Measurements from ENCODE around the gene F7.

F7 gene

GRCh38 chr13:113151745-113152690 is 46.4 kb downstream of the F7 start:
- H3K9me3 ChIP-seq (ENCODE audit: control insufficient read depth, insufficient read depth, low read length) = no peaks in the 10 kb centered on the region
- no peak overlapping the region for H3K4me3 ChIP-seq (ENCODE audit: low read depth, low read length)
- H3K36me3 ChIP-seq (ENCODE audit: control insufficient read depth, insufficient read depth, low read length) = no peaks in the 10 kb centered on the region
- no peak overlapping the region for H3K9ac ChIP-seq (ENCODE audit: low read depth, low read length)
- peaks cover 10% of the 10 kb centered on the region for H3K27me3 ChIP-seq (ENCODE audit: control insufficient read depth, insufficient read depth, low read length)
- peaks cover 4% of the 10 kb centered on the region for H3K4me1 ChIP-seq (ENCODE audit: control insufficient read depth, insufficient read depth, low read length)

- Histone ChIP-seq H3K36me3 (ENCODE audit: control insufficient read depth, insufficient read depth, low read length) (no peaks in the 10 kb centered on the region), H3K9me3 (ENCODE audit: control insufficient read depth, insufficient read depth, low read length) (no peaks in the 10 kb centered on the region), H3K27me3 (ENCODE audit: control insufficient read depth, insufficient read depth, low read length) (peaks cover 10% of the 10 kb centered on the region), H3K4me3 (ENCODE audit: low read depth, low read length) (peak overlapping the region; percentile 53), H3K4me1 (ENCODE audit: control insufficient read depth, insufficient read depth, low read length) (peaks cover 4% of the 10 kb centered on the region), H3K9ac (ENCODE audit: low read depth, low read length) (peak overlapping the region; percentile 65)
Observed at GRCh38 chr13:113152691-113152983, 47.0 kb downstream of the F7 start.

- peak overlapping the region; percentile 65 for H3K9ac ChIP-seq (ENCODE audit: low read depth, low read length)
- peaks cover 5% of the 10 kb centered on the region for H3K4me1 ChIP-seq (ENCODE audit: control insufficient read depth, insufficient read depth, low read length)
- no peaks in the 10 kb centered on the region for H3K9me3 ChIP-seq (ENCODE audit: control insufficient read depth, insufficient read depth, low read length)
- no peaks in the 10 kb centered on the region for H3K36me3 ChIP-seq (ENCODE audit: control insufficient read depth, insufficient read depth, low read length)
- peak overlapping the region; percentile 53 for H3K4me3 ChIP-seq (ENCODE audit: low read depth, low read length)
- H3K27me3 ChIP-seq (ENCODE audit: control insufficient read depth, insufficient read depth, low read length) = peaks cover 10% of the 10 kb centered on the region
Observed at GRCh38 chr13:113152984-113153809, 47.6 kb downstream of the F7 start.

DNA sequence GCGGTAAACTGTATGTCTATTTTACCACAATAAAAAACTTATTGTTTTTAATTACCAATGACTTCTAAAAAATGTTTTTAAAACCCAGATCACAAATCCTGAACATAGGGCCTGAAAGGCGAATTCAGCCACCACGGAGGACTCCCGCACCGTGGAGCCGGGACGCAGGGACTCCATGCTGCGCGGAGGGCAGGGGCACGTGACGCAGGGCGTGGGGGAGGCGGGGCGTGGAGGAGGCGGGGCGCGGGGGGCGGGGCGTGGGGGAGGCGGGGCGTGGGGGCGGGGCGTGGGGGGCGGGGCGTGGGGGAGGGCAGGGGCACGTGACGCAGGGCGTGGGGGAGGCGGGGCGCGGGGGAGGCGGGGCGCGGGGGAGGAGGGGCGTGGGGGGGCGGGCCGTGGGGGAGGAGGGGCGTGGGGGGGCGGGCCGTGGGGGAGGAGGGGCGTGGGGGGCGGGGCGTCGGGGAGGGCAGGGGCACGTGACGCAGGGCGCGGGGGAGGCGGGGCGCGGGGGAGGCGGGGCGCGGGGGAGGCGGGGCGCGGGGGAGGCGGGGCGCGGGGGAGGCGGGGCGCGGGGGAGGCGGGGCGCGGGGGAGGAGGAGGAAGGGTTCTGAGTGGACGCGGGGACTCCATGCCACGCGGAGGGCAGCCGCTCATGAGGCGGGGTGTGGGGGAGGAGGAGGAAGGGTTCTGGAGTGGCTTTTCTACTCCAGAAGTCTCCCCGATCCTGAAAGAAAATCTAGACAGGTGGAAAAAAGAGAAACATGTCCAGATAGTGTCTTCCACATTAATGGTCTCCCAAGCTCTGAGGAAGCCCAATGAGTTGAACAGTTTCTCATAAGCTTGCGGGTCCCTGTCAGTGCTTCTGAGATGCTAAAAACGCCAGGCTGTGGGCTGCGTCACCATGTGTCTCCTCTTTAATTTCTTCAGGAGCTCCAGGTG is 48.5 kb downstream of the F7 start:
- Histone ChIP-seq H3K27me3 (ENCODE audit: control insufficient read depth, insufficient read depth, low read length) (peaks cover 10% of the 10 kb centered on the region), H3K9ac (ENCODE audit: low read depth, low read length) (no peak overlapping the region), H3K36me3 (ENCODE audit: control insufficient read depth, insufficient read depth, low read length) (no peaks in the 10 kb centered on the region), H3K4me1 (ENCODE audit: control insufficient read depth, insufficient read depth, low read length) (peaks cover 9% of the 10 kb centered on the region), H3K4me3 (ENCODE audit: low read depth, low read length) (peak overlapping the region; percentile 53), H3K9me3 (ENCODE audit: control insufficient read depth, insufficient read depth, low read length) (no peaks in the 10 kb centered on the region)

DNA sequence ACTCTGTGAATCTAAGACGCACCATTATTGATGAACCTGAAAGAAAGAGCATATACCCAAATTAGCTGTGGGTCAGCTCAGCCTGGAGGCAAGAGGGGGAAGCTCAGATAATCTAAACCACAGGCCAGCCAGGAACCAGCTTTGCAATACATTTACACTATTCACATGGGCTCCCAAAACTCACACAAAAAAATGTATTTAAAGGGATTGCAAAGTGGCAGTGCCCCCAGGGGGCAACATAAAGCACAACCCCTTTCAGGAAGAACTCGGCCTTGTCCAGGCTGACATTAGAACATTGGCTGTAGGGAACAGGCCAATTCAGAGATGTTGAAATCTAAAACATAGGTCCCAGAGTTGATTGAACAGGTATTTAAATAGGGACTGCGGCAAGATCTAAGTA is 49.6 kb downstream of the F7 start:
- no peaks in the 10 kb centered on the region for H3K36me3 ChIP-seq (ENCODE audit: control insufficient read depth, insufficient read depth, low read length)
- H3K27me3 ChIP-seq (ENCODE audit: control insufficient read depth, insufficient read depth, low read length) = peaks cover 10% of the 10 kb centered on the region
- no peaks in the 10 kb centered on the region for H3K9me3 ChIP-seq (ENCODE audit: control insufficient read depth, insufficient read depth, low read length)
- no peak overlapping the region for H3K9ac ChIP-seq (ENCODE audit: low read depth, low read length)
- peaks cover 9% of the 10 kb centered on the region for H3K4me1 ChIP-seq (ENCODE audit: control insufficient read depth, insufficient read depth, low read length)
- no peak overlapping the region for H3K4me3 ChIP-seq (ENCODE audit: low read depth, low read length)

- no peak overlapping the region for H3K4me3 ChIP-seq (ENCODE audit: low read depth, low read length)
- H3K36me3 ChIP-seq (ENCODE audit: control insufficient read depth, insufficient read depth, low read length) = no peaks in the 10 kb centered on the region
- no peaks in the 10 kb centered on the region for H3K9me3 ChIP-seq (ENCODE audit: control insufficient read depth, insufficient read depth, low read length)
- H3K9ac ChIP-seq (ENCODE audit: low read depth, low read length) = no peak overlapping the region
- H3K4me1 ChIP-seq (ENCODE audit: control insufficient read depth, insufficient read depth, low read length) = peaks cover 9% of the 10 kb centered on the region
- H3K27me3 ChIP-seq (ENCODE audit: control insufficient read depth, insufficient read depth, low read length) = peaks cover 10% of the 10 kb centered on the region
Observed at GRCh38 chr13:113155982-113156655, 50.5 kb downstream of the F7 start.

GRCh38 chr13:113157206-113157928 is 51.8 kb downstream of the F7 start:
- Histone ChIP-seq H3K4me1 (ENCODE audit: control insufficient read depth, insufficient read depth, low read length) (peaks cover 9% of the 10 kb centered on the region), H3K9me3 (ENCODE audit: control insufficient read depth, insufficient read depth, low read length) (no peaks in the 10 kb centered on the region), H3K9ac (ENCODE audit: low read depth, low read length) (no peak overlapping the region), H3K4me3 (ENCODE audit: low read depth, low read length) (no peak overlapping the region), H3K36me3 (ENCODE audit: control insufficient read depth, insufficient read depth, low read length) (no peaks in the 10 kb centered on the region), H3K27me3 (ENCODE audit: control insufficient read depth, insufficient read depth, low read length) (peaks cover 4% of the 10 kb centered on the region)

DNA sequence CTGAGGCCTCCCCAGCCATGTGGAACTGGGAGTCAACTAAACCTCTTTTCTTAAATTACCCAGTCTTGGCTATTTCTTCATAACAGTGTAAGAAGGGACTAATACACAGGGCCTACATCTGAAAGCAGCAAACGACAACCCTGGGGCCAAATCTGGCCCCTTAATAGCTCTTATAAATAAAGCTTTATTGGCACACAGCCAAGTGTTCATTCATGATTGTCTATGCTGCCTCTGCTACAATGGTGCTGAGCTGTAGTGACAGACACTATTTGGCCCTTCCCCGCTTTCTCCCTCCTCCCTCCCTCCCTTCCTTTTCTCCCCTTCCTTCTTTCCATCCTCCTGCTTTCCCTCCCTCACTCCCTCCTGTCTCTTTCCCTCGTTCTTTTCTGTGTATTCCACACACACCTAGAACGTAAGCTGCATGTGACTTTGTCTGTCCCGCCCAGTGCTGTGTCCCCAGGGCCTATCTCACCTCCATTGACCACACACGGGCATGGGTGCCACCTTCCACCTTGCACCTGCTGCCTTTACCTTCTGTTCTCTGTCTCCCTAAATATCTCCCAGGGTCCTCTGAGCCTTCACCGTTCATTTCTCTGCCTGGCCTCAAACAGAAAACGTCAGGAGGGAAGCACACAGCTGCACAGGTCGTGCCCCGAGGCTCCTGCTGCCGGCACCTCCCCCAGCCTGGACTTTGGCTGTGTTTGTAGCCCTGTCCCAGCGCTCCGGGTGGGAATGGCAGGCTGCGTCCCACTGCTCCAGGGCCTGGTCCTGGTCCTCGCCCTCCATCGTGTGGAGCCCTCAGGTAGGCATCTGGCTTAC is 52.5 kb downstream of the F7 start, which contains the start of gene PROZ:
PROZ (plus strand) TSS at position 720 of the 819 bp plus-strand sequence; CDS start at position 733, 13 bp downstream.
- no peaks in the 10 kb centered on the region for H3K36me3 ChIP-seq (ENCODE audit: control insufficient read depth, insufficient read depth, low read length)
- peak within 1 kb of the TSS; percentile 37 for H3K9ac ChIP-seq (ENCODE audit: low read depth, low read length)
- peaks cover 9% of the 10 kb centered on the region for H3K4me1 ChIP-seq (ENCODE audit: control insufficient read depth, insufficient read depth, low read length)

DNA sequence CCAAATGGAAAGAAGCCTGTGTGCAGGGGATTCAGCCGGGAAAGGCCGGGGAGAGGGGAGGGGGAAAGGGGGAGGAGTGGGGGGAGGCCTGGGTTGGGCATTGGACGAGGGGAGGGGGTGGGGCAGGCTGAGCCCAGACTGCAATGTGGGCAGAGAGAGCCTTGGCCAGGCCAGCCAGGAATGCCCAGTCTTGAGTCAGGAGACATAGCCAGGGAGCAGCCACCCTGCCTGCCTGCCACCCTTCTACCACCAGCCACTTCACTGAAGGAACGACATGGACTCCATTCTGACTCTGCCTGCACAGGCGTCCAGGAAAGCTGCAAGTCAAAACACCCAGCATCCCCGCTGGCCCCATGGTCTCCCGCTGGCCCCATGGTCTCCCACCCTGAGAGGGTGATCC is 53.4 kb downstream of the F7 start:
- Histone ChIP-seq H3K27me3 (ENCODE audit: control insufficient read depth, insufficient read depth, low read length) (no peaks in the 10 kb centered on the region), H3K9me3 (ENCODE audit: control insufficient read depth, insufficient read depth, low read length) (no peaks in the 10 kb centered on the region), H3K4me1 (ENCODE audit: control insufficient read depth, insufficient read depth, low read length) (peaks cover 9% of the 10 kb centered on the region), H3K4me3 (ENCODE audit: low read depth, low read length) (no peak overlapping the region), H3K36me3 (ENCODE audit: control insufficient read depth, insufficient read depth, low read length) (no peaks in the 10 kb centered on the region), H3K9ac (ENCODE audit: low read depth, low read length) (no peak overlapping the region)

More for the DNA sequence above, 52.5 kb downstream of the F7 start, which contains the start of gene PROZ:
- Histone ChIP-seq H3K4me3 (ENCODE audit: low read depth, low read length) (no peak within 1 kb of the TSS), H3K9me3 (ENCODE audit: control insufficient read depth, insufficient read depth, low read length) (no peaks in the 10 kb centered on the region), H3K27me3 (ENCODE audit: control insufficient read depth, insufficient read depth, low read length) (no peaks in the 10 kb centered on the region)

DNA sequence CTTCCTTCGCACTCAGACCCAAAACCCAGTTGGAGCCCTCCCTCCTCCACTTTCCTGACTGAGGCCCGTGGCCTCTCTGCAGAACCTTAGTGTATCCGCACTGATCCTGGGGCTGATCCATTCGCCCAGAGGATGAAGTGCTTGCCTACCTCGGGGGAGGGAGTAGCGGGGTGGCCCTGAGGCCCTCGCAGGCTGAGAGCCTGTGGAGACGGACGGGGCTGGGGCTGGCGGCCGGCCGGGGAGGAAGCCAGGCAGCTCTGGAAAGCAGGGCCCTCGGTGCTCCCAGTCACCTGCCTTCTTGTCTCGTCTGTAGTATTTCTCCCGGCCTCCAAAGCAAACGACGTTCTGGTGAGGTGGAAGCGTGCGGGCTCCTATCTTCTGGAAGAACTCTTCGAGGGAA is 54.1 kb downstream of the F7 start:
- Histone ChIP-seq H3K36me3 (ENCODE audit: control insufficient read depth, insufficient read depth, low read length) (no peaks in the 10 kb centered on the region), H3K9ac (ENCODE audit: low read depth, low read length) (no peak overlapping the region), H3K9me3 (ENCODE audit: control insufficient read depth, insufficient read depth, low read length) (no peaks in the 10 kb centered on the region), H3K4me3 (ENCODE audit: low read depth, low read length) (no peak overlapping the region), H3K4me1 (ENCODE audit: control insufficient read depth, insufficient read depth, low read length) (peaks cover 6% of the 10 kb centered on the region), H3K27me3 (ENCODE audit: control insufficient read depth, insufficient read depth, low read length) (no peaks in the 10 kb centered on the region)

Measured in iPS-15b (cell line).